Activated CD8-positive, alpha-beta T cell treated with anti-CD3 and anti-CD28 coated beads, Interleukin-2, amount 10 ng/mL, durations not matched to agents 7 days and 5 days (primary cell): ENCODE data around the gene MED17. TPM values are rescaled to one million over a fixed set of nuclear protein-coding genes. Genes with fewer than 3 reads are reported as not detected.

ENCODE experiments used
- ATAC-seq: fragments of 150-1000 bp; cut with Tn5 transposase; one replicate; pipeline ENCODE4 v1.10.0; 2021; ENCODE audit warnings: moderate library complexity
- CTCF ChIA-PET: fragments of 350-600 bp; sonication (Branson Sonifier 250); formaldehyde crosslinking; loops from one replicate; lab custom pipeline; 2021; ENCODE audit warnings: antibody characterized with exemption; lab: Charles Lee
- POLR2A ChIA-PET: fragments of 350-600 bp; sonication (Branson Sonifier 250); formaldehyde crosslinking; loops from one replicate; lab custom pipeline; 2021; ENCODE audit warnings: antibody characterized with exemption; lab: Charles Lee
- DNase-seq: peaks from one replicate; pipeline ENCODE4 v3.0.0-alpha.2; 2020
- H3K27ac Mint-ChIP-seq: one replicate; pipeline ENCODE4 v1.8.0; 2021; ENCODE audit warnings: mild to moderate bottlenecking, mixed read lengths
- H3K27me3 Mint-ChIP-seq: one replicate; pipeline ENCODE4 v1.8.0; 2021; ENCODE audit warnings: low read depth, mixed read lengths
- H3K36me3 Mint-ChIP-seq: one replicate; pipeline ENCODE4 v1.8.0; 2021; ENCODE audit warnings: low read depth, mixed read lengths
- H3K4me1 Mint-ChIP-seq: one replicate; pipeline ENCODE4 v1.8.0; 2021; ENCODE audit warnings: low read depth, mixed read lengths
- H3K4me3 Mint-ChIP-seq: one replicate; pipeline ENCODE4 v1.8.0; 2021; ENCODE audit warnings: mild to moderate bottlenecking, mixed read lengths
- H3K9me3 Mint-ChIP-seq: one replicate; pipeline ENCODE4 v1.8.0; 2022; ENCODE audit warnings: mixed read lengths; ENCODE audit not compliant: insufficient read depth
- total RNA-seq, 2 experiments: library from RNA; stranded (reverse); gene quantifications; one replicate each; pipeline ENCODE4 v1.2.3, GENCODE V29; 2021

Gene MED17
- total RNA-seq, 2 experiments from 2014 or later: 43.6 to 45.3 TPM

- no peak for DNase-seq
- ATAC-seq: no peak
- Mint-ChIP-seq H3K9me3 (no peaks in the 10 kb centered on the region), H3K27ac (no peak overlapping the region), H3K4me3 (no peak overlapping the region), H3K27me3 (peaks cover 2% of the 10 kb centered on the region), H3K4me1 (no peaks in the 10 kb centered on the region), H3K36me3 (no peaks in the 10 kb centered on the region)
- CTCF ChIA-PET: no interaction called here
- POLR2A ChIA-PET: no interaction called here
These were observed 57.4 kb downstream of the MED17 start for GRCh38 chr11:93841446-93841845.

GRCh38 chr11:93842034-93842433 is 58.0 kb downstream of the MED17 start:
- Mint-ChIP-seq H3K4me1 (no peaks in the 10 kb centered on the region), H3K27me3 (peaks cover 2% of the 10 kb centered on the region), H3K9me3 (no peaks in the 10 kb centered on the region), H3K27ac (no peak overlapping the region), H3K4me3 (no peak overlapping the region), H3K36me3 (no peaks in the 10 kb centered on the region)
- ATAC-seq (no peak), DNase-seq (no peak)
- POLR2A ChIA-PET: no interaction called here
- CTCF ChIA-PET: no interaction called here

DNA sequence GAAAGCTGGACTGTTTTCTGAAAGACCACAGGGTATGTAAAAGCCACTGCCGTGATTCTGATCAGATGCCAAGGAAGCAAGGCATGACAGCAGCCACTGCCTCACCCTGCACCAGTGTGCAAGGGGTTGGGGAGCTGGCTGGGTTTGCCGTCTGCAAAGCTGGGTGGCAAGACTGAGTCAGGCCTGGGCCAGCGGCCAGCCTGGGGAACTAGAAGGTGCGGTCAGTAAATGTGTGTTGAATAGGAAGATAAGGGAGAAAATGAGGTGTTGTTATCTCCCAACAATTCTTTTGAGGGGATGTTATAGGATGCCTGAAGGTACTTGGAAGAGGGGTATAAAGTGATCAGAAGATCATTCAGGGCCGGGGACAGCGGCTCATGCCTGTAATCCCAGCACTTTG is 58.4 kb downstream of the MED17 start:
- DNase-seq: no peak
- Mint-ChIP-seq H3K27me3 (peaks cover 2% of the 10 kb centered on the region), H3K4me3 (no peak overlapping the region), H3K9me3 (no peaks in the 10 kb centered on the region), H3K4me1 (no peaks in the 10 kb centered on the region), H3K36me3 (no peaks in the 10 kb centered on the region), H3K27ac (no peak overlapping the region)
- POLR2A ChIA-PET: no interaction called here
- CTCF ChIA-PET: no interaction called here
- ATAC-seq: no peak

DNA sequence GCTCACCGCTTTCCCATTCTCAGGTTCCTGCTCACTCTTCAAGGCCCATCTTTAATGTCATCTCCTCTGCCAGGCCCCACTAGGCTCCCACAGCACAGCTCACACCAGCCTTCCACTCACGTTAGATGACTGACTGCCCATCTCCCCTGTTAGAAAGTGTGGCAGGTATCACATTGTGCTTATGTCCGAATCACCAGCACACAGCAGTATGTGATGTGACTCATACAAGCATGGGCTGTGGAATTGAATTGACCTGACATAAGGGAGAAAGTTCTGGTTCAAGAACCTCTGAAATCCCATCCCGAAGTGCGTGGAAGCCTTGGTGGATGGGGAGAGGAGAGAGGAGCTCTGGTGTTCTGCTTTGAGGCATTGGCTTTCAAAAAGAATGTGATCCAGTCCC is 59.8 kb downstream of the MED17 start:
- Mint-ChIP-seq H3K9me3 (no peaks in the 10 kb centered on the region), H3K36me3 (no peaks in the 10 kb centered on the region), H3K4me1 (no peaks in the 10 kb centered on the region), H3K27me3 (peaks cover 2% of the 10 kb centered on the region), H3K27ac (no peak overlapping the region), H3K4me3 (no peak overlapping the region)
- DNase-seq (no peak), ATAC-seq (no peak)
- ChIA-PET POLR2A (no interaction called here), CTCF (no interaction called here)

DNA sequence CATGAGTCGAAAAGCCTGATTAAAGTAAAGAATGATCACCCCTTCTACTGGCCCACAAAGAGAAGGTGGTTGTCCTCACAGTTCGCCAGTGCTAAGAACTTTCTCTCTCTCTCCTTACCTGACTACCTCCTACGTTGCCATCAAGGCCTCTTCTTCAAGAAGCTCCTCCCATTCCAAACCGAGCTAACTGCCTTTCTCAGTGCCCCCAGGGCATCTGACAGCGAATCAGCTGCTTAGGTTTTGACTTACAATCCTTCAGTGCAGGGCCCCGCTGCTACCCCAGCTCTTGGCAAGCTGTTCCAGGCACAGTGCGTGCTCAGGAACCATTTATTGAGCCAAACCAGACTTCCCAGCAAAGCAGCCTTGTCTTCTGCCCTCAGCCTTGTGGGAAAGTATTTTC is 60.5 kb downstream of the MED17 start:
- DNase-seq (no peak), ATAC-seq (no peak)
- Mint-ChIP-seq H3K4me1 (peaks cover 2% of the 10 kb centered on the region), H3K27me3 (peaks cover 6% of the 10 kb centered on the region), H3K9me3 (no peaks in the 10 kb centered on the region), H3K36me3 (no peaks in the 10 kb centered on the region), H3K4me3 (no peak overlapping the region), H3K27ac (no peak overlapping the region)
- ChIA-PET POLR2A (no interaction called here), CTCF (no interaction called here)

- no peaks in the 10 kb centered on the region for H3K9me3 Mint-ChIP-seq
- DNase-seq: no peak
- CTCF ChIA-PET: no interaction called here
- peaks cover 9% of the 10 kb centered on the region for H3K27me3 Mint-ChIP-seq
- POLR2A ChIA-PET: no interaction called here
- H3K36me3 Mint-ChIP-seq: no peaks in the 10 kb centered on the region
- H3K4me1 Mint-ChIP-seq: peaks cover 5% of the 10 kb centered on the region
- no peak overlapping the region for H3K4me3 Mint-ChIP-seq
- H3K27ac Mint-ChIP-seq: no peak overlapping the region
- ATAC-seq: no peak
These were observed 61.4 kb downstream of the MED17 start for GRCh38 chr11:93845181-93846092.

GRCh38 chr11:93846411-93846810 is 62.3 kb downstream of the MED17 start:
- H3K27ac Mint-ChIP-seq: no peak overlapping the region
- H3K9me3 Mint-ChIP-seq: no peaks in the 10 kb centered on the region
- ATAC-seq: no peak
- no peak for DNase-seq
- CTCF ChIA-PET: no interaction called here
- no peaks in the 10 kb centered on the region for H3K36me3 Mint-ChIP-seq
- H3K4me1 Mint-ChIP-seq: peaks cover 5% of the 10 kb centered on the region
- peaks cover 14% of the 10 kb centered on the region for H3K27me3 Mint-ChIP-seq
- H3K4me3 Mint-ChIP-seq: no peak overlapping the region
- POLR2A ChIA-PET: no interaction called here

DNA sequence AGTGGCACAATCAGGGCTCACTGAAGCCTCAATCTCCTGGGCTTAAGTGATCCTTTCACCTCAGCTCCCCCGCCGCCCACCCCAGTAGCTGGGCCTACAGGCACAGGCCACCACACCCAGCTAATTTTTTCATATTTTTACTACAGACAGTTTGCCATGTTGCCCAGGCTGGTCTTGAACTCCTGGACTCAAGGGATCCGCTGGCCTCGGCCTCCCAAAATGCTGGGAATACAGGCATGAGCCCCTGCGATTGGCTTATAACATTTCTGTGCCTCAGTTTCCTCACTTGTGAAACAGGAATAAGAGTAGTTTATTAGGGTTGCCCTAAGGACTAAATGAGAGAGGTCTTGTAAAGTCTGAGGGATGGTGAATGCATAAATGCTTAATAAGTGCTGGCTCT is 65.1 kb downstream of the MED17 start:
- ATAC-seq (no peak), DNase-seq (no peak)
- Mint-ChIP-seq H3K27me3 (peaks cover 22% of the 10 kb centered on the region), H3K4me3 (no peak overlapping the region), H3K9me3 (no peaks in the 10 kb centered on the region), H3K4me1 (peaks cover 5% of the 10 kb centered on the region), H3K27ac (no peak overlapping the region), H3K36me3 (no peaks in the 10 kb centered on the region)
- ChIA-PET POLR2A (no interaction called here), CTCF (no interaction called here)

- ChIA-PET POLR2A (no interaction called here), CTCF (no interaction called here)
- H3K27ac Mint-ChIP-seq: no peak overlapping the region
- H3K36me3 Mint-ChIP-seq: no peaks in the 10 kb centered on the region
- H3K9me3 Mint-ChIP-seq: no peaks in the 10 kb centered on the region
- DNase-seq: no peak
- peaks cover 5% of the 10 kb centered on the region for H3K4me1 Mint-ChIP-seq
- peak; percentile 44 for ATAC-seq
- H3K4me3 Mint-ChIP-seq: no peak overlapping the region
- peaks cover 22% of the 10 kb centered on the region for H3K27me3 Mint-ChIP-seq
These were observed 65.9 kb downstream of the MED17 start for GRCh38 chr11:93849751-93850593.

DNA sequence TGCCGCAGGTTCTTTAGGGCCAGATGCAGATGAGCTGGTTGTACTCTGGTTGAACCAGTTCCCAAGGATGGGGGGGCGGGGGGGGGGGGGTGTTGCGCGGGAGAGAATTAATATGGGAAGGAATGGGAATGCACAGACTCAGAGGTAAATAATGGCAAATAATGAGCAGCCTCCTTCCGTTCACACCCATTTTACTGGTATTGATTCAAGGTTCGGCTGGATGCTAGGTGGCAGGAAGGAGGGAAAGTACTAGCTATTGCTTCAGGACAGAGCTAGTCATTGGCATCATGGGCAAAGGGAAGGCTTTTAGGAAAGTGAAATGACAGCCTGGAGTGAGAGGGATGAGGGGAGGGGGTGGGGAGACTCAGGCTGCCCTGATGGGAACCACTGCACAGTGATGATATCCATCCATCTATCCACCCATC is 66.5 kb downstream of the MED17 start, which contains the start of gene VSTM5:
TSS of gene VSTM5 (minus strand) at position 25 of the 425 bp plus-strand sequence. CDS start 116 bp downstream, outside the sequence.
- ChIA-PET CTCF (no interaction called here), POLR2A (no interaction called here)
- H3K27ac Mint-ChIP-seq: no peak within 1 kb of the TSS
- no peak for DNase-seq
- no peak within 1 kb of the TSS for H3K4me3 Mint-ChIP-seq
- peaks cover 5% of the 10 kb centered on the region for H3K4me1 Mint-ChIP-seq
- no peaks in the 10 kb centered on the region for H3K36me3 Mint-ChIP-seq
- ATAC-seq: no peak
- no peaks in the 10 kb centered on the region for H3K9me3 Mint-ChIP-seq
- peaks cover 27% of the 10 kb centered on the region for H3K27me3 Mint-ChIP-seq

GRCh38 chr11:93852242-93852641 is 68.2 kb downstream of the MED17 start:
- Mint-ChIP-seq H3K4me1 (peaks cover 5% of the 10 kb centered on the region), H3K9me3 (no peaks in the 10 kb centered on the region), H3K27ac (no peak overlapping the region), H3K27me3 (peaks cover 32% of the 10 kb centered on the region), H3K36me3 (no peaks in the 10 kb centered on the region), H3K4me3 (no peak overlapping the region)
- DNase-seq (no peak), ATAC-seq (no peak)
- ChIA-PET CTCF (no interaction called here), POLR2A (no interaction called here)
